D721Med (cell line): ENCODE measurements around the gene C13orf46.

Experiments
- DNase-seq: peaks from one replicate; pipeline ENCODE4 v3.0.0; 2011; ENCODE audit warnings: low spot score; ENCODE audit not compliant: insufficient read length
- FAIRE-seq: peaks from 2 replicates; lab custom pipeline; 2011; peaks lifted over from hg19 to GRCh38; lab: Jason Lieb, UNC
- TF ChIP-seq, protein P1 (sequence below): IDR thresholded peaks from 2 replicates; pipeline ENCODE4 v1.5.1; 2012; ENCODE audit warnings: mild to moderate bottlenecking, control low read depth; ENCODE audit not compliant: insufficient read depth; ENCODE audit errors: missing control alignments

C13orf46 gene

DNA sequence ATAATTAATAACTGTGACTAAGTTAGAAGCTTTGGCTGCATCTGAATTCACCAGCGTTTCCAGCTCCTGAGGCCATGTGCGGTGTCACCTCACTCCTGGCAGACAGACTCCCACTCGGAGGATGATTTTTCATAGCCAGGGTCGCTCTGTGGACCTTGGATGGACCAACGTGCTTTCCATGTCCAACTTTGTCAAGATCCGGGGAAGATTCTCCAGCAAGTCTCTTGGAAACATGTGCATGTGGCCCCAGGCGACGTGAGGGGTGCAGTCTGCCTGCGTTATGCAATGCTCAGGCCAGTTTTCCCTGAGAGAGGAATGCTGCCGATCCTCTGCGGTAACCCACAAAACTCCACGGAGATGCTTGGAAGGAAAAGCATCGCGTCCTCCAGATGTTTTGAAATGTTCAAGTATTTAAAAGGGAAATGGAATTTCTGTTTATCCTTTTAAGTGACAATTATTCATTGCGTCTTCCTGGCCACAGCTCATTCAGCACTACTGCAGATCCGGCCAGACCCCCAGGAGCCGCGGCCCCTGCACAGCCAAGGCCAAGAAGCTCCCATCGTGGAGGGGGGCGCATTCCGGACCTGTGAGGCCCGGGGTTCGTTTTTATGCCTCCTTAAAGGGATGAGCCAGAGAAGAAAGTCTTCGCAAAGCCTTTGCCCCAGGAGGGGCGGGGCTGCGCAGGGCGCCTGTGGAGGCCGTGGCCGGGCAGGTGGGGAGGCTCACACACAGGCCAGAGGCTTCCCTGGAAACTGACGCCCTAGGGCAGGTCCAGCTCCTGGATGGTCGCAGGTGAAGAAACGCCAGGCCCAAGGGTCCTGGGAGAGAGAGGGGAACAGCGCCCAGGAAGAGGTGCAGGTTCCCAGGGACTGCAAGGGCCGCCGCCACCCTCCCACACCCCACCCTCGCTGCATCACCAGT is 46.0 kb downstream of the C13orf46 start:
- no peak for FAIRE-seq
- DNase-seq = no peak
- TF ChIP-seq, protein P1, sequence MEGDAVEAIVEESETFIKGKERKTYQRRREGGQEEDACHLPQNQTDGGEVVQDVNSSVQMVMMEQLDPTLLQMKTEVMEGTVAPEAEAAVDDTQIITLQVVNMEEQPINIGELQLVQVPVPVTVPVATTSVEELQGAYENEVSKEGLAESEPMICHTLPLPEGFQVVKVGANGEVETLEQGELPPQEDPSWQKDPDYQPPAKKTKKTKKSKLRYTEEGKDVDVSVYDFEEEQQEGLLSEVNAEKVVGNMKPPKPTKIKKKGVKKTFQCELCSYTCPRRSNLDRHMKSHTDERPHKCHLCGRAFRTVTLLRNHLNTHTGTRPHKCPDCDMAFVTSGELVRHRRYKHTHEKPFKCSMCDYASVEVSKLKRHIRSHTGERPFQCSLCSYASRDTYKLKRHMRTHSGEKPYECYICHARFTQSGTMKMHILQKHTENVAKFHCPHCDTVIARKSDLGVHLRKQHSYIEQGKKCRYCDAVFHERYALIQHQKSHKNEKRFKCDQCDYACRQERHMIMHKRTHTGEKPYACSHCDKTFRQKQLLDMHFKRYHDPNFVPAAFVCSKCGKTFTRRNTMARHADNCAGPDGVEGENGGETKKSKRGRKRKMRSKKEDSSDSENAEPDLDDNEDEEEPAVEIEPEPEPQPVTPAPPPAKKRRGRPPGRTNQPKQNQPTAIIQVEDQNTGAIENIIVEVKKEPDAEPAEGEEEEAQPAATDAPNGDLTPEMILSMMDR = no peak

DNA sequence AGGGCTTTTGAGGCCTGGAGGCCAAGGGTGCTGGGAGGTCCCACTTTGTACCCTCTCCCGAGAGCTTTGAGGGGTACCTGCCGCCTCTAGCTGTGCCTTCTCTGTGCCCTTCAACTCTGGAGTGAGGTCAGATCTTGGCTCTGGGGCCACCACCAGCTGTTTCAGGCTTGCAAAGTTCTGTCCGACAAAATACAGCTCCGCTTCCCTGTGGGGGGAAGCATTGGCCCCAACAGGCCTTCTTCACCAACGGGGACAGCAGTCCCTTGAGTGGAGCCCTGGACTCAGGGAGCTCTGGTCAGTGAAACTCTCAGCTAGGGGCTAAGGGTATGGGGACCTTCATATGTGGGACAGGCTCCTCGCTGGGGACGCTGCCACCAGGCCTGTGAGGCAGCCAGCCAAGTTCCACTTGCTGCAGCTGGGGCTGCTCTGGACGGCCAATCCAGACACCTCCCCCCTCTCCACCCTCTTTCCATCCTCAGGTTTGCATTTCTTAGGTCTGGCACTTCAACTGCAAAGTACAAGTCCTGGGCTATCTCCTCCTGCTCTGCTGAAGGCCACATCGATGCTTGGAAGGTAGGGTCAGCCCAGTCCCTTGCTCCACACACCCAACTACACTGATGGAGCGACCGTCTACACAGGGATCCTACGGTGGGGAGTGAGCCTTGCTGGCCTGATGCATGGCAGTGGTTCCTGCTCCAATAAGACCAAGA is 46.8 kb downstream of the C13orf46 start:
- no peak for FAIRE-seq
- DNase-seq = no peak
- TF ChIP-seq, protein P1 = no peak

DNA sequence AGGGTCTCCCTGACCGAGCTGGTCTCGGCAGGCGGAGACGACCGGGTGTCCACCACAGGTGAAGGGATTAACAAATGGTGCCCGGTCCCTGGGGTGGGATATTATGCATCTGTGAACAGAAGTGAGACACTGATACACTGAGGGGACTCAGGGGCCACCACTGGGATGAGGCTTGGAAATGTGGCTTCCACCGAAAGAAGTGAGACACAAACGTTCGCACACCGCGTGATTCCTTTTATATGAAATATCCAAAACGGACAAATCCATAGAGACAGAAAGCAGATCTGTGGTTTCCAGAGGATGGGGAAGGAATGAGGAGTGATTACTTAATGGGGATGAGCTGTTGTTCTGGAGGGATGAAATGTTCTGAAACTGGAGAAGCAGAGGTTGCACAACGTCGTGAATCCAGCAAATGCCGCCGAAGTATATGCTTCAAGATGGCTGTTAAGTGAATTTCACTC is 47.5 kb downstream of the C13orf46 start:
- TF ChIP-seq, protein P1 = no peak
- FAIRE-seq = no peak

DNA sequence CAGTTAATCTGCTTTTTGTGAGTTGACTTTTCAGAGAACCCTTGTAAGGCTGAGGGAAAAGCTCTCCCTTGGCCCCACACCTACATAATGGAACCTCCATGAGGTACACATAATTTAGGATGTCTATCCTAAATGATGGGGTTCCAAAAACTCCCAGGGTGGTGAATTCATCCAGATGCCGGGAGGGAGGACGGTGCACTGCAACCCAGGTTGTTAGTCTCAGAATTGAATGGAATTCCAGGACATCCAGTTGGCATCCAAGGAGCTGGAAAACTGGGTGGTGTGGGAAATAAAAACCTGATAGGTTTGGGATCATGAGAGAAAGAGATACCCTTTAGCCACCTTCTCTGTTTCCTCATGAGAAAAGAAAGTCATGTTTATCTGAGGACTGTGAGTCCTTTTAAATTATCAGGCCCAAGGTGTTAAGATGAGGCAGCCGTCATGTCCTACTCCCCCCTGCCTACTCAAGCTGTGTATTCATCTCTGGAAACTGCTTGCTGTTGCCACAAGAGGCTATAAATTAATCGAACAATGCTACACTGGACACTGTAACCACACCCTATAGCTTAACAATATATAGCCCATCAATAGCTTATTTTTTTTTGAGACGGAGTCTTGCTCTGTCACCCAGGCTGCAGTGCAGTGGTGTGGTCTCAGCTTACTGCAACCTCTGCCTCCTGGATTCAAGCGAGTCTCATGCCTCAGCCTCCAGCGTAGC is 49.5 kb downstream of the C13orf46 start:
- DNase-seq (no peak), FAIRE-seq (no peak)
- TF ChIP-seq, protein P1 = no peak

More for the DNA sequence above, 47.5 kb downstream of the C13orf46 start:
- no peak for DNase-seq

DNA sequence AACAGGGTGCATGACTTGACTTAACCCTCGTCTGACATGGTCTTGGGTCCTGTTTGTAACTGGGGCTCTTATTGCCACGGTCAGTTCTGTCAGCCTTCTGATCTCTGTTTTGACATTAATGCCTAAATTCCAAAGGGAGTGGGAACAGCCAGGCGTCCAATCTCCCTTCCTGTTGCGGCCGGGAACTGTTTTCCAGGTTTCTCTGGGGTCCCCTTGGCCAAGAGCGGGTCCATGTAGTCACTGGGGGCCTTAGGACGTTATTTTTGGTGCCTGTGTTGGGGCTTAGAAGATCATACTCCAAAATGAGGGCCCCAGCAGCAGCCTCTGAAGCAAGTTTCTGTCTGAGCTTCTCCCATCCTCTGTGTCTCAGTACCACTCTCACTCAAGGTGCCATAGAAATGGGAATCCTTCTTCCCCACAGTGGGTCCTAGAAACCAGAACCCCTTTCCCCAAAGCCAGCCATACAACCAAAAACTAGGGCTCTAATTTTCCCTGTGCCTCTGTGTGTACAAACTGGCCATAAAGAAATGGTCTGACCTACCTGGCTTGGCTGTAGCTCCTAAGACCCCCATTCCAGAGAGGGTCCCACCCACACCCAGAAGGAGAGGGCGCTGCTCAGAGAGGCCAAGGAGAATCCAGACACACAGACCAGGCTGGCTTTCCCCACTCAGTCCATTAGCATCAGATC is 50.4 kb downstream of the C13orf46 start:
- FAIRE-seq = no peak
- DNase-seq = no peak

More for the DNA sequence above, 50.4 kb downstream of the C13orf46 start:
- TF ChIP-seq, protein P1 = no peak
